WTC11 (cell line): ENCODE data around the gene TMBIM6.

ENCODE experiments used
- ARID4B ChIP-seq: sonication (generic); formaldehyde crosslinking; IDR thresholded peaks from 2 replicates; pipeline ENCODE4 v1.8.0; 2023; ENCODE audit warnings: missing genetic modification reagents, mild to moderate bottlenecking, borderline replicate concordance
- HMGXB4 ChIP-seq: sonication (generic); formaldehyde crosslinking; IDR thresholded peaks from 2 replicates; pipeline ENCODE4 v1.8.1; 2023; ENCODE audit warnings: mild to moderate bottlenecking, moderate library complexity, missing genetic modification reagents
- JUN ChIP-seq: sonication (generic); formaldehyde crosslinking; IDR thresholded peaks from 2 replicates; pipeline ENCODE4 v1.8.0; 2023; ENCODE audit warnings: mild to moderate bottlenecking, missing genetic modification reagents
- NFYB ChIP-seq: sonication (generic); formaldehyde crosslinking; conservative IDR thresholded peaks from 2 replicates; pipeline ENCODE4 v1.8.0; 2022; ENCODE audit warnings: low read depth, missing genetic modification reagents
- OVOL2 ChIP-seq: fragments of 250-450 bp; sonication (Bioruptor Pico); IDR thresholded peaks from 2 replicates; pipeline ENCODE4 v1.9.0; 2021; ENCODE audit warnings: mild to moderate bottlenecking, borderline replicate concordance
- ZNF263 ChIP-seq: sonication (generic); formaldehyde crosslinking; IDR thresholded peaks from 2 replicates; pipeline ENCODE4 v1.8.1; 2022; ENCODE audit warnings: low read depth, mild to moderate bottlenecking, moderate library complexity, missing genetic modification reagents
- TF ChIP-seq, protein P1 (sequence below): fragments of 200-600 bp; IDR thresholded peaks from 2 replicates; pipeline ENCODE4 v1.8.0; 2022; ENCODE audit warnings: antibody characterized with exemption

- TF ChIP-seq JUN (no peak), NFYB (CRISPR knock-in tag) (no peak), ARID4B (no peak), ZNF263 (CRISPR knock-in tag) (no peak), OVOL2 (CRISPR knock-in tag) (no peak), HMGXB4 (no peak)
- TF ChIP-seq, protein P1, sequence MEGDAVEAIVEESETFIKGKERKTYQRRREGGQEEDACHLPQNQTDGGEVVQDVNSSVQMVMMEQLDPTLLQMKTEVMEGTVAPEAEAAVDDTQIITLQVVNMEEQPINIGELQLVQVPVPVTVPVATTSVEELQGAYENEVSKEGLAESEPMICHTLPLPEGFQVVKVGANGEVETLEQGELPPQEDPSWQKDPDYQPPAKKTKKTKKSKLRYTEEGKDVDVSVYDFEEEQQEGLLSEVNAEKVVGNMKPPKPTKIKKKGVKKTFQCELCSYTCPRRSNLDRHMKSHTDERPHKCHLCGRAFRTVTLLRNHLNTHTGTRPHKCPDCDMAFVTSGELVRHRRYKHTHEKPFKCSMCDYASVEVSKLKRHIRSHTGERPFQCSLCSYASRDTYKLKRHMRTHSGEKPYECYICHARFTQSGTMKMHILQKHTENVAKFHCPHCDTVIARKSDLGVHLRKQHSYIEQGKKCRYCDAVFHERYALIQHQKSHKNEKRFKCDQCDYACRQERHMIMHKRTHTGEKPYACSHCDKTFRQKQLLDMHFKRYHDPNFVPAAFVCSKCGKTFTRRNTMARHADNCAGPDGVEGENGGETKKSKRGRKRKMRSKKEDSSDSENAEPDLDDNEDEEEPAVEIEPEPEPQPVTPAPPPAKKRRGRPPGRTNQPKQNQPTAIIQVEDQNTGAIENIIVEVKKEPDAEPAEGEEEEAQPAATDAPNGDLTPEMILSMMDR = no peak
Measured at GRCh38 chr12:49796155-49796554, 54.8 kb downstream of the TMBIM6 start.
